ENCODE data around the gene RMC1.

The RMC1 gene

GRCh38 chr18:23512641-23513040 lies 9.3 kb downstream of the RMC1 start:
- Histone ChIP-seq H3K4me3 (ENCODE audit: low read length) (no peak overlapping the region), H3K9me2 (replicated peaks; ENCODE audit: insufficient read depth, low read length) (no peaks in the 10 kb centered on the region), H3K27ac (ENCODE audit: low read length) (no peak overlapping the region), H3K4me1 (ENCODE audit: low read length) (peaks cover 3% of the 10 kb centered on the region; the same call in 1 of the 2 replicates), H3F3A (ENCODE audit: insufficient read depth, low read length) (no peaks in the 10 kb centered on the region), H4K20me1 (ENCODE audit: insufficient read depth, low read length) (no peaks in the 10 kb centered on the region), H3K27me3 (replicated peaks; ENCODE audit: insufficient read depth, low read length) (no peaks in the 10 kb centered on the region), H3K9ac (ENCODE audit: low read length) (no peak overlapping the region), H3K4me2 (ENCODE audit: low read depth, low read length) (no peak overlapping the region), H3K79me2 (ENCODE audit: low read length) (peaks cover 12% of the 10 kb centered on the region; the same call in 1 of the 2 replicates), H2AFZ (ENCODE audit: low read length) (no peak overlapping the region), H3K36me3 (replicated peaks; ENCODE audit: insufficient read depth, low read length) (0 out of 2 replicates have a peak, but pooled peaks cover 3% of the 10 kb centered on the region), H3K9me3 (replicated peaks; ENCODE audit: insufficient read depth, low read length) (no peaks in the 10 kb centered on the region)
- DNase-seq = no peak
- TF ChIP-seq EZH2 (optimal IDR thresholded peaks at IDR 0.05; ENCODE audit: low read depth, low read length) = no peak
- TF ChIP-seq CTCF (IDR thresholded peaks at IDR 0.05; ENCODE audit: low read length) = no peak
- TF ChIP-seq EZH2phosphoT487 (IDR thresholded peaks at IDR 0.05; ENCODE audit: low read length) = no peak

GRCh38 chr18:23515911-23516546 lies 12.7 kb downstream of the RMC1 start:
- H4K20me1 ChIP-seq (ENCODE audit: insufficient read depth, low read length) = no peaks in the 10 kb centered on the region
- no peaks in the 10 kb centered on the region for H3F3A ChIP-seq (ENCODE audit: insufficient read depth, low read length)
- no peak overlapping the region for H3K4me2 ChIP-seq (ENCODE audit: low read depth, low read length)
- H2AFZ ChIP-seq (ENCODE audit: low read length) = no peak overlapping the region
- H3K27me3 ChIP-seq (replicated peaks; ENCODE audit: insufficient read depth, low read length) = no peaks in the 10 kb centered on the region
- H3K9ac ChIP-seq (ENCODE audit: low read length) = no peak overlapping the region
- H3K36me3 ChIP-seq (replicated peaks; ENCODE audit: insufficient read depth, low read length) = peaks cover 3% of the 10 kb centered on the region; the same call in 1 of the 2 replicates
- no peak overlapping the region for H3K4me3 ChIP-seq (ENCODE audit: low read length)
- no peak overlapping the region for H3K27ac ChIP-seq (ENCODE audit: low read length)
- H3K79me2 ChIP-seq (ENCODE audit: low read length) = no peaks in the 10 kb centered on the region
- no peaks in the 10 kb centered on the region for H3K9me2 ChIP-seq (replicated peaks; ENCODE audit: insufficient read depth, low read length)
- TF ChIP-seq CTCF (IDR thresholded peaks at IDR 0.05; ENCODE audit: low read length) (peak; percentile 93), EZH2 (optimal IDR thresholded peaks at IDR 0.05; ENCODE audit: low read depth, low read length) (no peak), EZH2phosphoT487 (IDR thresholded peaks at IDR 0.05; ENCODE audit: low read length) (no peak)
- H3K4me1 ChIP-seq (ENCODE audit: low read length) = peaks cover 3% of the 10 kb centered on the region; the same call in 1 of the 2 replicates
- no peaks in the 10 kb centered on the region for H3K9me3 ChIP-seq (replicated peaks; ENCODE audit: insufficient read depth, low read length)
- DNase-seq = peak; percentile 69

- Histone ChIP-seq H2AFZ (ENCODE audit: low read length) (no peak overlapping the region), H3K79me2 (ENCODE audit: low read length) (no peaks in the 10 kb centered on the region), H3K9ac (ENCODE audit: low read length) (no peak overlapping the region), H3K36me3 (replicated peaks; ENCODE audit: insufficient read depth, low read length) (peaks cover 3% of the 10 kb centered on the region), H3K9me2 (replicated peaks; ENCODE audit: insufficient read depth, low read length) (no peaks in the 10 kb centered on the region), H3K4me2 (ENCODE audit: low read depth, low read length) (no peak overlapping the region), H3K4me3 (ENCODE audit: low read length) (no peak overlapping the region), H4K20me1 (ENCODE audit: insufficient read depth, low read length) (no peaks in the 10 kb centered on the region), H3F3A (ENCODE audit: insufficient read depth, low read length) (no peaks in the 10 kb centered on the region), H3K9me3 (replicated peaks; ENCODE audit: insufficient read depth, low read length) (no peaks in the 10 kb centered on the region), H3K4me1 (ENCODE audit: low read length) (peaks cover 14% of the 10 kb centered on the region), H3K27ac (ENCODE audit: low read length) (no peak overlapping the region), H3K27me3 (replicated peaks; ENCODE audit: insufficient read depth, low read length) (no peaks in the 10 kb centered on the region)
- no peak for TF ChIP-seq EZH2phosphoT487 (IDR thresholded peaks at IDR 0.05; ENCODE audit: low read length)
- TF ChIP-seq CTCF (IDR thresholded peaks at IDR 0.05; ENCODE audit: low read length) = no peak
- no peak for TF ChIP-seq EZH2 (optimal IDR thresholded peaks at IDR 0.05; ENCODE audit: low read depth, low read length)
- no peak for DNase-seq
Measured at GRCh38 chr18:23519734-23520133, 16.4 kb downstream of the RMC1 start.

All from MM.1S (cell line).